Fibroblast of the conjunctiva (primary cell): ENCODE data around the gene MRPS31.
"Not testable (repeated sequence)": the region's sequence is repeated elsewhere in the genome, so short reads cannot be mapped to it uniquely, and the experiment has no call there.

ENCODE experiments used
- DNase-seq: peaks from one replicate; pipeline ENCODE4 v3.0.0-alpha.2; 2010; ENCODE audit warnings: low read depth

Gene MRPS31

GRCh38 chr13:40789275-40790153 is 18.5 kb upstream of the MRPS31 start, which contains the start of gene SLC25A15:
Gene SLC25A15, plus strand, starts transcription at chr13:40789611. Its CDS starts 3,616 bp downstream, at chr13:40793227.
- DNase-seq, result peak; percentile 64

- DNase-seq, result not testable (repeated sequence)
Measured at GRCh38 chr13:40788540-40789274, 17.7 kb upstream of the MRPS31 start.

- no peak for DNase-seq
Measured at GRCh38 chr13:40787062-40787461, 16.1 kb upstream of the MRPS31 start.

GRCh38 chr13:40786568-40786996 is 15.6 kb upstream of the MRPS31 start:
- DNase-seq, result no peak

GRCh38 chr13:40784540-40784939 is 13.6 kb upstream of the MRPS31 start:
- no peak for DNase-seq

GRCh38 chr13:40782971-40783370 is 12.0 kb upstream of the MRPS31 start:
- DNase-seq, result not testable (repeated sequence)

- no peak for DNase-seq
Measured at GRCh38 chr13:40781717-40782116, 10.7 kb upstream of the MRPS31 start.

GRCh38 chr13:40780822-40781401 is 9.9 kb upstream of the MRPS31 start:
- DNase-seq, result no peak

GRCh38 chr13:40779796-40780285 is 8.9 kb upstream of the MRPS31 start:
- no peak for DNase-seq

- DNase-seq, result no peak
Measured at GRCh38 chr13:40779049-40779448, 8.1 kb upstream of the MRPS31 start.

- DNase-seq, result no peak
Measured at GRCh38 chr13:40777809-40778175, 6.8 kb upstream of the MRPS31 start.

GRCh38 chr13:40777166-40777808 is 6.3 kb upstream of the MRPS31 start:
- no peak for DNase-seq

- no peak for DNase-seq
Measured at GRCh38 chr13:40776681-40777165, 5.7 kb upstream of the MRPS31 start.

- no peak for DNase-seq
Measured at GRCh38 chr13:40776232-40776631, 5.2 kb upstream of the MRPS31 start.

- DNase-seq, result no peak
Measured at GRCh38 chr13:40774672-40775071, 3.7 kb upstream of the MRPS31 start.

GRCh38 chr13:40772765-40773473 is 1.9 kb upstream of the MRPS31 start:
- no peak for DNase-seq

- DNase-seq, result no peak
Measured at GRCh38 chr13:40770609-40770933, 419 bp downstream of the MRPS31 start.

- DNase-seq, result no peak
Measured at GRCh38 chr13:40769970-40770369, 1.0 kb downstream of the MRPS31 start.

- DNase-seq, result no peak
Measured at GRCh38 chr13:40765602-40766001, 5.4 kb downstream of the MRPS31 start.

- DNase-seq, result no peak
Measured at GRCh38 chr13:40764587-40765403, 6.2 kb downstream of the MRPS31 start.

- DNase-seq, result no peak
Measured at GRCh38 chr13:40762849-40763248, 8.1 kb downstream of the MRPS31 start.
